Measurements from ENCODE around the gene C1orf35.

- TF ChIP-seq CTCF (IDR thresholded peaks at IDR 0.05) (no peak), EZH2 (IDR thresholded peaks at IDR 0.05) (no peak)
These were observed 13.4 kb downstream of the C1orf35 start for GRCh38 chr1:228089519-228090380.

Measured in neural progenitor cell (in vitro differentiated cells).